Gastroesophageal sphincter (tissue), 4 donors: ENCODE data around the gene TMEFF2. TPM values are rescaled to one million over a fixed set of nuclear protein-coding genes. Genes with fewer than 3 reads are reported as not detected.

ENCODE experiments used
- ATAC-seq: fragments of 150-250 bp; one replicate; pipeline ENCODE4 v1.9.1; 2016; ENCODE audit warnings: mild to moderate bottlenecking, moderate library complexity
- H3K27ac ChIP-seq, 4 donors: fragments of 200-600 bp; sonication (generic) in 3 of 4; 1 replicate in 3 of 4; 2 replicates in 1 of 4; pipeline ENCODE4 v1.5.1; 2016 to 2019
- H3K27me3 ChIP-seq: fragments of 200-600 bp; sonication (generic); one replicate; pipeline ENCODE4 v1.5.1; 2019
- H3K36me3 ChIP-seq, 2 donors: fragments of 200-600 bp; sonication (generic); one replicate each; pipeline ENCODE4 v1.5.1; 2019; ENCODE audit warnings: control low read depth in 1 of 2
- H3K4me1 ChIP-seq, 3 donors: fragments of 200-600 bp; sonication (generic); 1 replicate in 2 of 3; 2 replicates in 1 of 3; pipeline ENCODE4 v1.5.1; 2016 to 2019; ENCODE audit warnings: control low read depth in 2 of 3
- H3K4me3 ChIP-seq, 2 donors: fragments of 200-600 bp; sonication (generic); one replicate each; pipeline ENCODE4 v1.5.1; 2019; ENCODE audit warnings: mild to moderate bottlenecking in 1 of 2, moderate library complexity in 1 of 2
- H3K9me3 ChIP-seq, 3 donors: fragments of 200-600 bp; sonication (generic); one replicate each; pipeline ENCODE4 v1.5.1; 2017 to 2019; ENCODE audit warnings: control low read depth in 2 of 3
- CTCF ChIP-seq, 4 experiments: fragments of 200-600 bp in 2 of 4; fragments of 450-650 bp in 2 of 4; sonication (generic) in 1 of 4; IDR thresholded peaks; one replicate each; pipeline ENCODE4 v1.5.1; 2017 to 2019; ENCODE audit warnings: antibody characterized with exemption in 4 of 4, mild to moderate bottlenecking in 2 of 4, moderate library complexity in 2 of 4
- EP300 ChIP-seq: sonication (generic); formaldehyde crosslinking; IDR thresholded peaks from one replicate; pipeline ENCODE4 v1.6.1; 2017; ENCODE audit warnings: antibody characterized with exemption, mild to moderate bottlenecking
- POLR2A ChIP-seq, 2 donors: fragments of 450-650 bp; IDR thresholded peaks; one replicate each; pipeline ENCODE4 v1.6.1; 2017; ENCODE audit warnings: antibody characterized with exemption in 2 of 2, mild to moderate bottlenecking in 2 of 2, moderate library complexity in 1 of 2
- POLR2AphosphoS5 ChIP-seq: sonication (generic); formaldehyde crosslinking; IDR thresholded peaks from one replicate; pipeline ENCODE4 v1.6.1; 2017; ENCODE audit warnings: antibody characterized with exemption
- WGBS, 2 donors: methylation state at CpG; one replicate each; pipeline ENCODE4 v1.1.5; 2018; ENCODE audit warnings: low coverage in 1 of 2; 5-methylcytosine and 5-hydroxymethylcytosine counted together
- total RNA-seq, 4 donors: library from RNA; depleted of rRNA; stranded (reverse); fragments of >200 nt; gene quantifications; one replicate each; pipeline ENCODE4 v1.1.0, GENCODE V29; 2016

The TMEFF2 gene
- total RNA-seq, 4 donors from 2014 or later: 0.42 to 3.0 (median 0.83) TPM

- H3K27me3 ChIP-seq: no peaks in the 10 kb centered on the region
- no peak overlapping the region for H3K27ac ChIP-seq
- no peaks in the 10 kb centered on the region for H3K9me3 ChIP-seq
- no peaks in the 10 kb centered on the region for H3K36me3 ChIP-seq
- H3K4me3 ChIP-seq: no peak overlapping the region
- 95 to 100% methylated on average over 1 to 4 of the region's 4 CpGs for WGBS, 2 donors
- peaks cover 0 to 15% (median 2%) of the 10 kb centered on the region in 3 donors for H3K4me1 ChIP-seq
- no peak for TF ChIP-seq POLR2A (IDR thresholded peaks at IDR 0.05)
- ATAC-seq: no peak
These were observed 125.8 kb downstream of the TMEFF2 start for GRCh38 chr2:192068966-192069365.

GRCh38 chr2:192067631-192068030 is 127.1 kb downstream of the TMEFF2 start:
- TF ChIP-seq CTCF (IDR thresholded peaks at IDR 0.05) (no peak), POLR2AphosphoS5 (no peak), POLR2A (IDR thresholded peaks at IDR 0.05) (no peak), EP300 (no peak)
- no peaks in the 10 kb centered on the region for H3K27me3 ChIP-seq
- no peak for ATAC-seq
- no peaks in the 10 kb centered on the region for H3K36me3 ChIP-seq
- H3K9me3 ChIP-seq: no peaks in the 10 kb centered on the region
- H3K4me1 ChIP-seq: peaks cover 0 to 5% (median 0%) of the 10 kb centered on the region in 3 donors
- WGBS, 2 donors: 70 to 77% methylated on average over 1 of the region's 1 CpG
- H3K27ac ChIP-seq: no peak overlapping the region
- no peak overlapping the region for H3K4me3 ChIP-seq

GRCh38 chr2:192064459-192064858 is 130.3 kb downstream of the TMEFF2 start:
- no peak overlapping the region for H3K27ac ChIP-seq
- H3K4me1 ChIP-seq: no peaks in the 10 kb centered on the region
- H3K4me3 ChIP-seq: no peak overlapping the region
- no peak for ATAC-seq
- H3K27me3 ChIP-seq: no peaks in the 10 kb centered on the region
- TF ChIP-seq CTCF (IDR thresholded peaks at IDR 0.05) (no peak), POLR2A (IDR thresholded peaks at IDR 0.05) (no peak), EP300 (no peak), POLR2AphosphoS5 (no peak)
- WGBS, 2 donors: 92 to 95% methylated on average over 2 of the region's 2 CpGs
- H3K36me3 ChIP-seq: no peaks in the 10 kb centered on the region
- H3K9me3 ChIP-seq: no peaks in the 10 kb centered on the region

GRCh38 chr2:192060161-192060560 is 134.6 kb downstream of the TMEFF2 start:
- Histone ChIP-seq H3K9me3 (no peaks in the 10 kb centered on the region), H3K27ac (no peak overlapping the region), H3K4me1 (no peaks in the 10 kb centered on the region), H3K36me3 (no peaks in the 10 kb centered on the region), H3K4me3 (no peak overlapping the region), H3K27me3 (no peaks in the 10 kb centered on the region)
- 64 to 70% methylated on average over 3 of the region's 3 CpGs for WGBS, 2 donors
- no peak for ATAC-seq
- TF ChIP-seq POLR2AphosphoS5 (no peak), CTCF (IDR thresholded peaks at IDR 0.05) (no peak), EP300 (no peak), POLR2A (IDR thresholded peaks at IDR 0.05) (no peak)

- H3K9me3 ChIP-seq: no peaks in the 10 kb centered on the region
- H3K27me3 ChIP-seq: no peaks in the 10 kb centered on the region
- H3K4me3 ChIP-seq: no peak overlapping the region
- WGBS, 2 donors: 96% methylated on average over 2 of the region's 2 CpGs; no CpG with 5 or more reads in 1 of the 2 donors
- H3K4me1 ChIP-seq: no peaks in the 10 kb centered on the region
- H3K36me3 ChIP-seq: no peaks in the 10 kb centered on the region
- ATAC-seq: no peak
- no peak for TF ChIP-seq EP300
- TF ChIP-seq CTCF (IDR thresholded peaks at IDR 0.05): no peak
- no peak for TF ChIP-seq POLR2AphosphoS5
- TF ChIP-seq POLR2A (IDR thresholded peaks at IDR 0.05): no peak
- H3K27ac ChIP-seq: no peak overlapping the region
These were observed 135.5 kb downstream of the TMEFF2 start for GRCh38 chr2:192059266-192059665.

GRCh38 chr2:192053921-192054320 is 140.8 kb downstream of the TMEFF2 start:
- Histone ChIP-seq H3K36me3 (no peaks in the 10 kb centered on the region), H3K4me1 (peaks cover 0 to 3% (median 0%) of the 10 kb centered on the region in 3 donors), H3K27ac (no peak overlapping the region), H3K27me3 (no peaks in the 10 kb centered on the region), H3K4me3 (no peak overlapping the region), H3K9me3 (no peaks in the 10 kb centered on the region)
- ATAC-seq: no peak
- TF ChIP-seq POLR2A (IDR thresholded peaks at IDR 0.05) (no peak), CTCF (IDR thresholded peaks at IDR 0.05) (no peak), EP300 (no peak), POLR2AphosphoS5 (no peak)
- 67 to 69% methylated on average over 1 of the region's 1 CpG for WGBS, 2 donors
